ENCODE results near the gene HOXD3. TPM values are rescaled to one million over a fixed set of nuclear protein-coding genes. Genes with fewer than 3 reads are reported as not detected.

HOXD3 gene
- total RNA-seq, 5 donors from 2014 or later (not counting 1 experiment from before 2014, with no cell fraction given) = 0.44 TPM; not detected in 4

DNA sequence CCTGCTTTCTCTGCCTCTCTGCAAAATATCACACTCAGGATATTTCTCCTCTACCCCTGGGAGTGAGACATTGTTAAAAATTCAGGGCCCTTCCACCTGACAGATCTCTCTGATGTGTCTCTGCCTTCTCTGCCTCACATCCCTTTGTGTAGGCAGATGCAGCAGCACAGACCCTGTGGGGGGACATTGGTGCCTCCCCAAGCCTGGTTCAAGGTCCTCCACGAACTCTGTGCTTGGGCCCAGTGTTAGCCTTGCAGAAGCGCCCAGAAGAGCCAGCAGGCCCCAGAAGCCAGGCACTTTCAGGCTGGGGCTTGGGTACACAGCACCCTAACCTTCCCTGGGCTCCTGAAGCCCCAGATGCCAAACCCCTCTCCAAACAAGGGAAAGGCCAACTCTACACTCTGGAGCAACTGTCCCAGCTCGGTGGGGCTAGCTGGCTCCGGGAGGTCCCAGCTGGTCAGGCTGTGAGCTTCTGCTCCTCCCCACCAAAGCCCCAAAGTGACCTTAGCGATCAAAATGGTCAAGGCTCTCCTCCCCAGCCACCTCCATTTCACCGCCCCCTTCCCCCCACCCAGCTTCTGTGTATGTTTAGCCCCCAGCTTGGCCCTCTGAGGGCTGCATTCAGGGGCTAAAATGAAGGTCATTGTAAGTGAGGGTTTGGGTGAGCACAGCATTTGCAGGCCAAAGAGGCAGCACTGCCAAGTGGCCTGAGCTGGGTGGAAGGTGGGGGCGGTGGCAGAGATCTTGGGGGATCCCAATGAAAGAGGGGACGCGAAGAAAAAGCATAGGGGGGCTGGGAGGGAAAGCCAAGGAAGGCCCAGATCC, 31.9 kb upstream of the HOXD3 start:
- H3K27me3 Mint-ChIP-seq = peaks cover 69 to 76% of the 10 kb centered on the region in 2 donors
- no peak overlapping the region for H3K4me3 Mint-ChIP-seq
- no peaks in the 10 kb centered on the region for H3K9me3 ChIP-seq
- H3K36me3 Mint-ChIP-seq = no peaks in the 10 kb centered on the region
- H3K4me3 ChIP-seq (ENCODE audit: control insufficient read depth in 1 of 2, extremely low read depth in 1 of 2, low read length in 1 of 2) = no peak overlapping the region
- ChIA-PET POLR2A (interaction anchor here in 1 of 2 donors (0.8 kb wide), 1 partner anchor 1193 kb away, joined by 3 read pairs; no protein-coding TSS in a partner anchor), CTCF (interaction anchor here (0.5 to 4.3 kb wide), 14 partner anchors 24 to 1521 kb away, joined by 3 to 64 read pairs (median 5); no protein-coding TSS in a partner anchor)
- H3K4me1 Mint-ChIP-seq = peaks cover 17 to 25% (median 24%) of the 10 kb centered on the region in 3 donors
- H3K36me3 ChIP-seq (ENCODE audit: control insufficient read depth in 2 of 2, extremely low read depth in 1 of 2, insufficient read depth in 1 of 2, low read length in 1 of 2) = no peaks in the 10 kb centered on the region
- 24% methylated on average over 7 of the region's 9 CpGs for WGBS (ENCODE audit: insufficient coverage)
- no peaks in the 10 kb centered on the region for H3K9me3 Mint-ChIP-seq
- H3K27ac ChIP-seq (ENCODE audit: low read length) = no peak overlapping the region
- H3K27ac Mint-ChIP-seq = peak overlapping the region in 1 of 2 donors; percentile 2
- H3K27me3 ChIP-seq (replicated peaks in 1 of 2; ENCODE audit: control insufficient read depth in 2 of 2, extremely low read depth in 1 of 2, insufficient read depth in 2 of 2, low read length in 1 of 2) = peaks cover 29 to 88% of the 10 kb centered on the region in 2 experiments
- H3K4me1 ChIP-seq (ENCODE audit: control insufficient read depth in 1 of 2, extremely low read depth in 1 of 2, insufficient read depth in 2 of 2, low read length in 2 of 2) = peaks cover 2 to 43% of the 10 kb centered on the region in 2 experiments
- no peak for DNase-seq
- no peak for ATAC-seq (replicated peaks in 1 of 4)

DNA sequence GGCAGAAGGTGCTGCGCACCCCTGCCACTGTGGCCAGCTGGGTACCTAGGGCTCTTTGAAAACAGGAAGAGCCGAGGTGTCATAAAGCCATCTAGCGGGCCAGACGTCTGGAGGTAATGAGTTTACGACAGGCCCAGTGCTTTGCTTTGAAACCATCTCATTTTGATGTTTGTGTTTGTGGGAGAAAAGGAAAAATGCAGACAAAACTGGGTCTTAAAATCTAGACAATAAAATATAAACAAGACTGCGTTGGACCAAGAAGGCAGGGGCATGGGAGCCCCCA, 31.4 kb upstream of the HOXD3 start:
- ChIA-PET POLR2A (interaction anchor here in 1 of 2 donors (0.8 kb wide), 1 partner anchor 1192 kb away, joined by 3 read pairs; no protein-coding TSS in a partner anchor), CTCF (interaction anchor here (0.5 to 4.3 kb wide), 13 partner anchors 25 to 1520 kb away, joined by 3 to 64 read pairs (median 6); no protein-coding TSS in a partner anchor)
- ATAC-seq (replicated peaks in 1 of 4) = no peak
- no peak overlapping the region for H3K4me3 Mint-ChIP-seq
- peaks cover 66 to 73% of the 10 kb centered on the region in 2 donors for H3K27me3 Mint-ChIP-seq
- no peak overlapping the region for H3K27ac ChIP-seq (ENCODE audit: low read length)
- H3K4me1 Mint-ChIP-seq = peaks cover 17 to 27% (median 25%) of the 10 kb centered on the region in 3 donors
- WGBS (ENCODE audit: insufficient coverage) = 9% methylated on average over 3 of the region's 6 CpGs
- H3K9me3 Mint-ChIP-seq = no peaks in the 10 kb centered on the region
- H3K27ac Mint-ChIP-seq = no peak overlapping the region
- H3K4me3 ChIP-seq (ENCODE audit: control insufficient read depth in 1 of 2, extremely low read depth in 1 of 2, low read length in 1 of 2) = no peak overlapping the region
- DNase-seq = no peak
- peaks cover 3 to 47% of the 10 kb centered on the region in 2 experiments for H3K4me1 ChIP-seq (ENCODE audit: control insufficient read depth in 1 of 2, extremely low read depth in 1 of 2, insufficient read depth in 2 of 2, low read length in 2 of 2)
- no peaks in the 10 kb centered on the region for H3K9me3 ChIP-seq
- peaks cover 24 to 86% of the 10 kb centered on the region in 2 experiments for H3K27me3 ChIP-seq (replicated peaks in 1 of 2; ENCODE audit: control insufficient read depth in 2 of 2, extremely low read depth in 1 of 2, insufficient read depth in 2 of 2, low read length in 1 of 2)
- H3K36me3 Mint-ChIP-seq = no peaks in the 10 kb centered on the region
- no peaks in the 10 kb centered on the region for H3K36me3 ChIP-seq (ENCODE audit: control insufficient read depth in 2 of 2, extremely low read depth in 1 of 2, insufficient read depth in 1 of 2, low read length in 1 of 2)

DNA sequence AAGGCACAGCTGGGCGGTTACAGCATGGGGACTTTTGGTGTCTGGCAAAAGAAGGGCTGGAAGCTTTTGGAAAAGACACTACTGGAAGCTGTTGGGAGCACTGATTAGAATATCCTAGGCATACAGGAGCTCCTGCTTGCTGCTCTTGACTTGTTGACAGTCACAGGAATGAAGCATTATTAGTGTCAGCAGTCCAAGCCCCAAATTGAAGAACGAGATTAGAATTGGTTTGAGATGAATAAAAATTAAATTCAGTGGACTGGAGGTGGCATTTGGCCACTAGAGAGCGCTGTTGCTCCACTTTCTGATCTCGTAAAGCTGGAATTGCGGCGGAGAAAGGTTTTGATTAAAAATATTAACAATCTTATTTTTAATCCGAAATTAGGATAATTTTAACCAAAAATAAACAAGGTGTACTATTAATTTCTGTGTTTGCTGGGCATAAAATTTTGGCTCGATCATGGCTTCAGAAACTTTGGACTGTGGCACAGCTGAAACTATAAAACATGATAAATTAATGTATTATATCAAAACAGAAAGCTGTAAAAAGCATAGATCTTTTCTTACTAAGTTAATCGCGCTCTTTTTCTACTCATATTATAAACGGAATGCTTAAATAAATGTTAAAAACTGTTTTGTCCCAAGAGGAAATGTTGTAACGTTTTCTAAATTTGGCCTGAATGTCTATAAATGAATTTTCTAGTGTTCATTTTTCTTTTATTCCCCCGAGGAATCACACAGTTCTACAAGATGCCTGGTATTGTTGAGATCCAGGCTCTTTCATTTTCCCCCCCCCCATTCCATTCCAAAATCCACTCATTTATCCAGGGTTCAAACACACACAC, 30.0 kb upstream of the HOXD3 start:
- no peaks in the 10 kb centered on the region for H3K36me3 ChIP-seq (ENCODE audit: control insufficient read depth in 2 of 2, extremely low read depth in 1 of 2, insufficient read depth in 1 of 2, low read length in 1 of 2)
- peak in 1 of 4 experiments; percentile 21 for ATAC-seq (replicated peaks in 1 of 4)
- WGBS (ENCODE audit: insufficient coverage) = 13% methylated on average over 2 of the region's 13 CpGs

DNA sequence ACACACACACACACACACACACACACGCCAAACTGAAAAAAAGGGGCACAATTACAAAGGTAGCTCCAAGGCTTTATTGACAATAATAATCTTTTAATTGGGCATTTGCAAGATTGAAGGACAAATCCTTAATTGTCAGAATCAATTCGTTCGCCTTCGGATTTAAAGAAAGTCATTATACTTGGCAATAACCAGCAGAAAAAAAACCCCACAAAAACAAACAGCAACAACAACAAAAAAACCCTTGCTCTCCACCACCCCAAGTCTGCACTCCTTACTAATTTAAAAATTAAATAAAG, 29.4 kb upstream of the HOXD3 start:
- 71% methylated on average over 2 of the region's 4 CpGs for WGBS (ENCODE audit: insufficient coverage)
- DNase-seq = no peak
- Histone ChIP-seq H3K9me3 (no peaks in the 10 kb centered on the region), H3K27me3 (replicated peaks in 1 of 2; ENCODE audit: control insufficient read depth in 2 of 2, extremely low read depth in 1 of 2, insufficient read depth in 2 of 2, low read length in 1 of 2) (peaks cover 25 to 79% of the 10 kb centered on the region in 2 experiments), H3K4me3 (ENCODE audit: control insufficient read depth in 1 of 2, extremely low read depth in 1 of 2, low read length in 1 of 2) (no peak overlapping the region), H3K36me3 (ENCODE audit: control insufficient read depth in 2 of 2, extremely low read depth in 1 of 2, insufficient read depth in 1 of 2, low read length in 1 of 2) (no peaks in the 10 kb centered on the region), H3K27ac (ENCODE audit: low read length) (no peak overlapping the region), H3K4me1 (ENCODE audit: control insufficient read depth in 1 of 2, extremely low read depth in 1 of 2, insufficient read depth in 2 of 2, low read length in 2 of 2) (peaks cover 6 to 40% of the 10 kb centered on the region in 2 experiments)
- no peaks in the 10 kb centered on the region for H3K9me3 Mint-ChIP-seq
- ATAC-seq (replicated peaks in 1 of 4) = no peak
- peak overlapping the region in 1 of 3 donors; percentile 63 for H3K4me3 Mint-ChIP-seq
- CTCF ChIA-PET = interaction anchor here (0.6 to 4.3 kb wide), 29 partner anchors 10 to 1382 kb away, joined by 3 to 64 read pairs (median 5); no protein-coding TSS in a partner anchor
- H3K27me3 Mint-ChIP-seq = peaks cover 77 to 79% of the 10 kb centered on the region in 2 donors
- H3K4me1 Mint-ChIP-seq = peaks cover 28 to 41% (median 37%) of the 10 kb centered on the region in 3 donors
- H3K36me3 Mint-ChIP-seq = no peaks in the 10 kb centered on the region
- POLR2A ChIA-PET = interaction anchor here in 1 of 2 donors (0.5 kb wide), 1 partner anchor 1098 kb away, joined by 9 read pairs; no protein-coding TSS in a partner anchor
- peak overlapping the region in 1 of 2 donors; percentile 81 for H3K27ac Mint-ChIP-seq

More for the DNA sequence above, 30.0 kb upstream of the HOXD3 start:
- Mint-ChIP-seq H3K4me3 (no peak overlapping the region), H3K9me3 (no peaks in the 10 kb centered on the region), H3K4me1 (peaks cover 25 to 35% (median 35%) of the 10 kb centered on the region in 3 donors), H3K27me3 (peaks cover 72 to 76% of the 10 kb centered on the region in 2 donors), H3K36me3 (no peaks in the 10 kb centered on the region), H3K27ac (no peak overlapping the region)
- Histone ChIP-seq H3K27ac (ENCODE audit: low read length) (no peak overlapping the region), H3K4me3 (ENCODE audit: control insufficient read depth in 1 of 2, extremely low read depth in 1 of 2, low read length in 1 of 2) (no peak overlapping the region), H3K9me3 (no peaks in the 10 kb centered on the region), H3K4me1 (ENCODE audit: control insufficient read depth in 1 of 2, extremely low read depth in 1 of 2, insufficient read depth in 2 of 2, low read length in 2 of 2) (peaks cover 4 to 40% of the 10 kb centered on the region in 2 experiments), H3K27me3 (replicated peaks in 1 of 2; ENCODE audit: control insufficient read depth in 2 of 2, extremely low read depth in 1 of 2, insufficient read depth in 2 of 2, low read length in 1 of 2) (peaks cover 25 to 79% of the 10 kb centered on the region in 2 experiments)
- DNase-seq = peak in 33 of 35 experiments; percentile 12 to 86 (median 60)
- CTCF ChIA-PET = interaction anchor here (0.5 to 4.3 kb wide), 38 partner anchors 10 to 1812 kb away, joined by 3 to 64 read pairs (median 4); no protein-coding TSS in a partner anchor
- POLR2A ChIA-PET = interaction anchor here in 1 of 2 donors (0.5 to 0.7 kb wide), 3 partner anchors 25 to 1098 kb away, joined by 3 to 9 read pairs (median 3); no protein-coding TSS in a partner anchor

DNA sequence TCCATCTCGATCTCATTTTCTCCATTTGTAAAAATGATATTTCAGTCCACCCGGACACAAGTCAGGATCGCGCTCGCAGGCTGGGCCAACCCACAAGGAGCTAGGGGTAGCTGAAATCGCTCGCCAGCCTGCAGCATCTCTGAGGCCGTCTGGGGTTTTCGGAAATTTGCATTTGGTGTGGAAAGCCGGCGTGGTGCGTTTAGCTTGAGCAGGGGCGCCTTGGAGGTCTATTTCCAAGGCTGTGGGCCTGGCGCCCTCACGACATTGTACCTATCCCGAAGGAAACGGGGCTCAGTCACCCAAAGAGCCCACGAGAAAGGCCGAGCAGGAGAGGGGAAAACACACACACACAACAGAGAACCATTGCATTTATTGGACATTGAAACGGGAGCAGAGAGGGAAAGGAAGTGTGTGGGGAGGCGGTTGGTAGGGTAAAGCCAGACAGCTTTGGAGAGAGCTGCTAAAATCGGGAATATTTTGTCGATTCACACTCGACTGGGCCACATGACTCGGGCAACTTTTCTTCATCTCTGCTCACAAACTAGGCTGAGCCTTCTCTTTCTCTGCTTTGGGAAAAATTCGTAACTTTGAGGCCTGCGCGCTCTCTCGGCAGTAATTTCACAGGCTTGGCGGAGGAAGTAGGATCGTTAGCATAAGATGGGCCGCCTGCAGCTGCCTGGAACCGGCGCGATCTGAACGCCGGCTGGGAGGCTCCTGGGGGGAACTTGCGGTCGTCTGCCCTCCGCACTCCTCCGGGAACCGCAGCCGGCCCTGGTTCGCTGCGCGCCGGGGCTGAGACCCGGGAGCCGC, 28.7 kb upstream of the HOXD3 start:
- Histone ChIP-seq H3K4me1 (ENCODE audit: control insufficient read depth in 1 of 2, extremely low read depth in 1 of 2, insufficient read depth in 2 of 2, low read length in 2 of 2) (peaks cover 6 to 35% of the 10 kb centered on the region in 2 experiments), H3K27ac (ENCODE audit: low read length) (no peak overlapping the region), H3K36me3 (ENCODE audit: control insufficient read depth in 2 of 2, extremely low read depth in 1 of 2, insufficient read depth in 1 of 2, low read length in 1 of 2) (no peaks in the 10 kb centered on the region), H3K4me3 (ENCODE audit: control insufficient read depth in 1 of 2, extremely low read depth in 1 of 2, low read length in 1 of 2) (no peak overlapping the region), H3K9me3 (no peaks in the 10 kb centered on the region), H3K27me3 (replicated peaks in 1 of 2; ENCODE audit: control insufficient read depth in 2 of 2, extremely low read depth in 1 of 2, insufficient read depth in 2 of 2, low read length in 1 of 2) (peaks cover 28 to 80% of the 10 kb centered on the region in 2 experiments)
- peak overlapping the region in 2 of 3 donors; percentile 37 to 63 for H3K4me3 Mint-ChIP-seq
- H3K27me3 Mint-ChIP-seq = peaks cover 81 to 85% of the 10 kb centered on the region in 2 donors
- WGBS (ENCODE audit: insufficient coverage) = 10% methylated on average over 31 of the region's 49 CpGs
- DNase-seq = peak in 1 of 35 experiments; percentile 12
- no peaks in the 10 kb centered on the region for H3K9me3 Mint-ChIP-seq
- ChIA-PET CTCF (interaction anchor here (0.6 to 4.3 kb wide), 18 partner anchors 19 to 1381 kb away, joined by 3 to 64 read pairs (median 5); no protein-coding TSS in a partner anchor), POLR2A (no interaction called here)
- no peaks in the 10 kb centered on the region for H3K36me3 Mint-ChIP-seq
- ATAC-seq (replicated peaks in 1 of 4) = no peak
- peaks cover 28 to 43% (median 40%) of the 10 kb centered on the region in 3 donors for H3K4me1 Mint-ChIP-seq
- H3K27ac Mint-ChIP-seq = peak overlapping the region in 1 of 2 donors; percentile 81
